BLaER1 treated with 17β-estradiol and CSF1 and Interleukin-3, amounts not matched to agents 10 nM and 100 nM (cell line): ENCODE data around the gene GTF3C5.

Experiments
- H3K27ac ChIP-seq, 11 experiments: shearing (Covaris generic); formaldehyde crosslinking; 2 replicates each; pipeline ENCODE4 v1.8.1; 2022
- H3K27me3 ChIP-seq, 11 experiments: shearing (Covaris generic); formaldehyde crosslinking; 2 replicates each; pipeline ENCODE4 v1.8.1; 2022
- H3K36me3 ChIP-seq, 11 experiments: shearing (Covaris generic); formaldehyde crosslinking; 2 replicates each; pipeline ENCODE4 v1.8.1; 2022
- H3K4me1 ChIP-seq, 10 experiments: shearing (Covaris generic); formaldehyde crosslinking; 2 replicates each; pipeline ENCODE4 v1.8.1; 2022
- H3K4me2 ChIP-seq, 11 experiments: shearing (Covaris generic); formaldehyde crosslinking; 2 replicates each; pipeline ENCODE4 v1.8.1; 2022
- H3K4me3 ChIP-seq, 10 experiments: shearing (Covaris generic); formaldehyde crosslinking; 2 replicates each; pipeline ENCODE4 v1.8.1; 2022
- H3K9ac ChIP-seq, 11 experiments: shearing (Covaris generic); formaldehyde crosslinking; 2 replicates each; pipeline ENCODE4 v1.8.1; 2022
- H3K9me3 ChIP-seq, 11 experiments: shearing (Covaris generic); formaldehyde crosslinking; replicated peaks in 1 of 11; 2 replicates each; pipeline ENCODE4 v1.8.1; 2022
- H4K20me1 ChIP-seq, 11 experiments: shearing (Covaris generic); formaldehyde crosslinking; 2 replicates each; pipeline ENCODE4 v1.8.1; 2022
- Cebpa-rat ChIP-seq, 11 experiments: shearing (Covaris generic); IDR thresholded peaks; 2 replicates each; pipeline ENCODE4 v1.8.1; 2022

The GTF3C5 gene

DNA sequence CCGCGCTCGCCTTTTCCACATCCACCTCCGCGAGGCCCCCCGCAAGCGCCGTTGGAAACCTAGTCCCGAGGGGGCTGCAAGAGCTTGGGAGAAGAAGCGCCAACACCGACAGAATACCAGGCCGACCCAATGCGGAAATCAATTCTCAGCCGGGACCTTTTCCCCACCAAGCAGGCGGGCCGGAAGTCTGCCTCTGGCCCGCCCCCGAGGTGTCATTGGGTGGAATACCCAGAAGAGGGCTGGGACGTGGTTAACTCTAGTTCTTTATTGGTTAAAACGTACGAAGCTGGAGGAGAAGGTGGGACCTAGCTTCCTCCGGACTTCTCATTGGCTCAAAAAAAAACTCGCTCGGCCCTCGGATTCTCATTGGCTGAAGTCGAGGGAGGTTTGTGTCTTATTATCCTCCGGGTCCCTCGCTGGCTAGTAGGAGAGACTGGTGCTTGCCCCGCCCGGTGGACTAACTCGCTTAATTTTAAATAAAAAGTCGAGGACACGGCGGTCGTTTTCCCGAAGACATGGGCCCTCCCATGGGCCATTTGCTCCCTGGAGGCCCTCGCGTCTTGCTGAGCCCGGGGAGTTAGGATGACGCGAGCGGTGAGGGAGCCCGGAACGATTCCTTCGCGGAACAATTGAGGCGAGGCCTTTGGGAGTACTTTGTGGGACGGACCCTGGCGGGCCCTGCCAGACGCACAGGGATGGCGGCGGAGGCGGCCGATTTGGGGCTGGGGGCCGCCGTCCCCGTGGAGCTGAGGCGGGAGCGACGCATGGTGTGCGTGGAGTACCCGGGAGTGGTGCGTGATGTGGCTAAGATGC lies at the start of gene GTF3C5:
GTF3C5 (plus strand) TSS at position 681 of the 813 bp plus-strand sequence; CDS start at position 696, 15 bp downstream.
- Histone ChIP-seq H3K9ac (peak within 1 kb of the TSS; percentile 88 to 98 (median 95)), H3K36me3 (peaks cover 12 to 39% (median 32%) of the 10 kb centered on the region in 11 experiments), H3K4me3 (peak within 1 kb of the TSS; percentile 82 to 96 (median 90))

GRCh38 chr9:132982458-132982857 lies 48.3 kb upstream of the GTF3C5 start:
- Histone ChIP-seq H4K20me1 (peaks cover 0 to 17% (median 0%) of the 10 kb centered on the region in 11 experiments; a peak in 4 of 22 replicates), H3K27ac (no peak overlapping the region), H3K4me3 (no peak overlapping the region), H3K9ac (no peak overlapping the region), H3K36me3 (no peaks in the 10 kb centered on the region), H3K27me3 (peaks cover 37 to 60% (median 47%) of the 10 kb centered on the region in 11 experiments), H3K9me3 (no peaks in the 10 kb centered on the region), H3K4me1 (peaks cover 51 to 80% (median 74%) of the 10 kb centered on the region in 10 experiments), H3K4me2 (peak overlapping the region; percentile 60 to 92 (median 78))
- no peak for TF ChIP-seq Cebpa-rat (IDR thresholded peaks at IDR 0.05)

More for the DNA sequence above, at the start of gene GTF3C5:
- peaks cover 1 to 39% (median 19%) of the 10 kb centered on the region in 11 experiments; a peak in 12 of 22 replicates for H4K20me1 ChIP-seq
- peak within 1 kb of the TSS; percentile 86 to 98 (median 94) for H3K4me2 ChIP-seq
- TF ChIP-seq Cebpa-rat (IDR thresholded peaks at IDR 0.05) = no peak
- no peaks in the 10 kb centered on the region for H3K27me3 ChIP-seq
- H3K27ac ChIP-seq = peak within 1 kb of the TSS; percentile 88 to 97 (median 93)
- peaks cover 0 to 44% (median 34%) of the 10 kb centered on the region in 11 experiments; a peak in 14 of 22 replicates for H3K9me3 ChIP-seq
- H3K4me1 ChIP-seq = peaks cover 33 to 56% (median 45%) of the 10 kb centered on the region in 10 experiments

DNA sequence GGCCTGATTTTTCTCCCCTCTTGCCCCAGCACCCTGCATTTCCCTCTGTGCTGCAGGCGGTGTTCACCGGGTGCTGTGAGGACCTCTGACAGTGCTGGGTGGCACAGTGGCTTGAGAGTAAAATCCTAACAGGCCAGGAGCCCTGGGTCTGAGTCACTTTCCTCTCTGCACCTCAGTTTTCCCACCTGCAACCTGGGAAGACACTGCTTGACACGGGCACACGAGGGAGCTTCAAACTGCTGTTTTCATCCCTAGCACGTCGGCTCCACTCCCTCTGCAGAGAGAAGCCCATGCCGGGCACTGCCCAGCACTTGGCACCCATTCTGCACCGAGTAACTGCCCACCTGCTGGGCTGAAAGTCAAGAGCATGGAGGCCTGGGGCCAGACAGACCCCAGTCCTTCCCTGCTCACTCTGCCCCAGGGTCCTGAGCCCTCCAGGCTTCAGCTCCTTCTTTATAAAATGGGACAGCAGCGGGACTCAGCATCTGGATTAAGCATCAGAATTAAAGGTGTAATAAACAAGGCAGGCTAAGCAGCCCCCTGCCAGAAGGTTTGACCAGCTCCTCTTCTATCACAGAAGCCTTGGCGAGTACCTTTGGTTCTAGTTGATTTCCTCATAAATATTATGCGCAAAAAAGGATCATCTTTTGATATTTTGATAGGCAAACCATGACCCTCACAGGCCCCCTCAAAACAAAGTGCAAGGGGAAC lies 47.2 kb upstream of the GTF3C5 start:
- Histone ChIP-seq H3K27ac (no peak overlapping the region), H3K36me3 (no peaks in the 10 kb centered on the region), H3K4me1 (peaks cover 44 to 77% (median 73%) of the 10 kb centered on the region in 10 experiments), H3K9me3 (no peaks in the 10 kb centered on the region), H3K4me3 (no peak overlapping the region), H3K27me3 (peaks cover 30 to 57% (median 35%) of the 10 kb centered on the region in 11 experiments), H3K9ac (peak overlapping the region in 2 of 11 experiments; percentile 21 to 23; a peak in 1 of 22 replicates), H3K4me2 (peak overlapping the region; percentile 41 to 92 (median 78); a peak in 20 of 22 replicates), H4K20me1 (peaks cover 0 to 18% (median 0%) of the 10 kb centered on the region in 11 experiments; a peak in 4 of 22 replicates)
- no peak for TF ChIP-seq Cebpa-rat (IDR thresholded peaks at IDR 0.05)

- Histone ChIP-seq H3K4me2 (peak overlapping the region; percentile 41 to 92 (median 78)), H3K27ac (no peak overlapping the region), H3K4me1 (peaks cover 38 to 77% (median 73%) of the 10 kb centered on the region in 10 experiments), H3K4me3 (no peak overlapping the region), H3K27me3 (peaks cover 22 to 49% (median 27%) of the 10 kb centered on the region in 11 experiments), H3K9me3 (no peaks in the 10 kb centered on the region), H3K9ac (peak overlapping the region in 4 of 11 experiments; percentile 6 to 35 (median 22); a peak in 3 of 22 replicates), H4K20me1 (peaks cover 0 to 18% (median 0%) of the 10 kb centered on the region in 11 experiments; a peak in 3 of 22 replicates), H3K36me3 (no peaks in the 10 kb centered on the region)
- TF ChIP-seq Cebpa-rat (IDR thresholded peaks at IDR 0.05) = no peak
Observed at GRCh38 chr9:132984202-132985070, 46.4 kb upstream of the GTF3C5 start.

DNA sequence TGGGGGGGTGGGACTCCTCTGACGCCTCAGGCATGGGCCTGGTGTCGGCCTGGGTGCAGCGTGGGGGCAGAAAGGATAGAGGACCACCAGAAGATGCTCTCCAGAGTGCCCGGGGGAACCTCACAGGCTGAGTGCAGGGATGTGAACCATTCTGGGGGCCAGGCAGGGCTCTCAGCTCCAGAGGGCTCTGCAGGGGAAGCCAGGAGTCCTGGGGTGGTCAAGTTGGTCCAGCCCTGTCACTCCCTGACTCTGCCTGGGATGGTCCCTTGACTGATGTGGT lies 45.8 kb upstream of the GTF3C5 start:
- Histone ChIP-seq H3K9ac (no peak overlapping the region; a peak in 1 of 22 replicates), H3K27me3 (peaks cover 16 to 43% (median 21%) of the 10 kb centered on the region in 11 experiments)
- no peak for TF ChIP-seq Cebpa-rat (IDR thresholded peaks at IDR 0.05)

DNA sequence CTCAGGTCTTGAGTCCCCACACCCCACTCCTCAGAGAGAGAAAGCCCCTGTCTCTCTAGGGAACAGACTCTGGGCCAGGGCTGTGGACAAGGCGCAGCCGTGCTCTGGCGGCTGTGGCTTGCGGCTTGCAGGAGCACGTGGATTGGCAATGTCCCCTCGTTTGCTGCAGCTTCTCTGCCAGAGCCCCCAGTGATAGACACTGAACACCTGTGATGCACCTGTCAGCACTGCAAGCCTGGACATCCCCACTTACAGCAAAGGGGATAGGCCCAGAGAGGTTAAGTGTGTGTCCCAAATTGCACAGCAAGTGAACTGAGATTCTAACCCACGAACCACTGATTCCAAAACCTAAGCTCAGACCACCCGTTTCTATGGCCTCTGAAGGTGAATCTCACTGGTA lies 45.3 kb upstream of the GTF3C5 start:
- Histone ChIP-seq H3K4me1 (peaks cover 38 to 86% (median 81%) of the 10 kb centered on the region in 10 experiments), H3K36me3 (no peaks in the 10 kb centered on the region), H3K9ac (no peak overlapping the region), H3K27ac (no peak overlapping the region), H3K4me3 (no peak overlapping the region), H3K27me3 (peaks cover 11 to 39% (median 16%) of the 10 kb centered on the region in 11 experiments), H4K20me1 (peaks cover 0 to 18% (median 0%) of the 10 kb centered on the region in 11 experiments; a peak in 3 of 22 replicates), H3K4me2 (peak overlapping the region in 9 of 11 experiments; percentile 35 to 93 (median 69); a peak in 18 of 22 replicates), H3K9me3 (no peaks in the 10 kb centered on the region)
- no peak for TF ChIP-seq Cebpa-rat (IDR thresholded peaks at IDR 0.05)

More for the DNA sequence above, 45.8 kb upstream of the GTF3C5 start:
- Histone ChIP-seq H3K4me1 (peaks cover 38 to 81% (median 76%) of the 10 kb centered on the region in 10 experiments), H3K4me3 (no peak overlapping the region), H3K36me3 (no peaks in the 10 kb centered on the region), H4K20me1 (peaks cover 0 to 18% (median 0%) of the 10 kb centered on the region in 11 experiments; a peak in 3 of 22 replicates), H3K9me3 (no peaks in the 10 kb centered on the region), H3K4me2 (peak overlapping the region in 9 of 11 experiments; percentile 35 to 93 (median 69); a peak in 17 of 22 replicates), H3K27ac (no peak overlapping the region)

DNA sequence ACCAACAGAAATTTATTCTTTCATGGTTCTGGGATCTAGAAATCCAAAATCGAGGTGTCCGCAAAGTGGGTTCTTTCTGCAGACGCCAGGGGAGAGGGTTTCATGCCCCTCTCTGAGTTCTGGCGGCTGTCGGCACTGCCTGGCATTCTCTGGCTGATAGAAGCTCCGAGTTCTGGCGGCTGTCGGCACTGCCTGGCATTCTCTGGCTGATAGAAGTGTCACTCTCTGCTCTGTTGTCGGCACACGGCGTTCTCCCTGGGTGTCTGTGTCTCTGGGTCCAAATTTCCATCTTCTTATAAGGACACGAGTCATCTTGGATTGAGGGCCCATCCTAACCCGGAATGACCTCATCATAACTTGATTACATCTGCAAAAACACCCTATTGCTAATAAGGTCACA lies 44.7 kb upstream of the GTF3C5 start:
- Histone ChIP-seq H4K20me1 (peaks cover 0 to 18% (median 0%) of the 10 kb centered on the region in 11 experiments; a peak in 3 of 22 replicates), H3K27ac (no peak overlapping the region), H3K36me3 (no peaks in the 10 kb centered on the region), H3K9me3 (no peaks in the 10 kb centered on the region), H3K4me1 (peaks cover 38 to 92% (median 87%) of the 10 kb centered on the region in 10 experiments), H3K9ac (no peak overlapping the region), H3K4me2 (peak overlapping the region in 9 of 11 experiments; percentile 50 to 93 (median 71); a peak in 18 of 22 replicates), H3K27me3 (peaks cover 5 to 32% (median 10%) of the 10 kb centered on the region in 11 experiments), H3K4me3 (no peak overlapping the region)
- no peak for TF ChIP-seq Cebpa-rat (IDR thresholded peaks at IDR 0.05)
